HL-60 (cell line): ENCODE data around the gene MRPL4.

Experiments
- CTCF ChIP-seq: IDR thresholded peaks from one replicate; pipeline ENCODE4 v1.5.1; 2011; ENCODE audit warnings: low read length, control low read depth, inconsistent platforms; ENCODE audit not compliant: insufficient read depth
- GABPA ChIP-seq: IDR thresholded peaks from 2 replicates; pipeline ENCODE4 v1.6.1; 2012; ENCODE audit warnings: low read depth
- POLR2AphosphoS5 ChIP-seq: IDR thresholded peaks from 2 replicates; pipeline ENCODE4 v1.6.1; 2012; ENCODE audit warnings: low read depth
- REST ChIP-seq: IDR thresholded peaks from 2 replicates; pipeline ENCODE4 v1.6.1; 2012; ENCODE audit warnings: low read depth; ENCODE audit not compliant: insufficient replicate concordance
- SPI1 ChIP-seq: IDR thresholded peaks from 2 replicates; pipeline ENCODE4 v1.6.1; 2012; ENCODE audit warnings: low read depth, mild to moderate bottlenecking, borderline replicate concordance

GRCh38 chr19:10309423-10309822 lies 57.4 kb downstream of the MRPL4 start, which contains the start of gene ZGLP1:
- TF ChIP-seq POLR2AphosphoS5 = no peak
- no peak for TF ChIP-seq CTCF
- TF ChIP-seq SPI1 = no peak
- TF ChIP-seq REST = no peak
- TF ChIP-seq GABPA = no peak
